ENCODE measurements around the gene CYP2A6. TPM values are rescaled to one million over a fixed set of nuclear protein-coding genes. Genes with fewer than 3 reads are reported as not detected.

CYP2A6 gene
- total RNA-seq, 4 donors from 2014 or later = not detected

DNA sequence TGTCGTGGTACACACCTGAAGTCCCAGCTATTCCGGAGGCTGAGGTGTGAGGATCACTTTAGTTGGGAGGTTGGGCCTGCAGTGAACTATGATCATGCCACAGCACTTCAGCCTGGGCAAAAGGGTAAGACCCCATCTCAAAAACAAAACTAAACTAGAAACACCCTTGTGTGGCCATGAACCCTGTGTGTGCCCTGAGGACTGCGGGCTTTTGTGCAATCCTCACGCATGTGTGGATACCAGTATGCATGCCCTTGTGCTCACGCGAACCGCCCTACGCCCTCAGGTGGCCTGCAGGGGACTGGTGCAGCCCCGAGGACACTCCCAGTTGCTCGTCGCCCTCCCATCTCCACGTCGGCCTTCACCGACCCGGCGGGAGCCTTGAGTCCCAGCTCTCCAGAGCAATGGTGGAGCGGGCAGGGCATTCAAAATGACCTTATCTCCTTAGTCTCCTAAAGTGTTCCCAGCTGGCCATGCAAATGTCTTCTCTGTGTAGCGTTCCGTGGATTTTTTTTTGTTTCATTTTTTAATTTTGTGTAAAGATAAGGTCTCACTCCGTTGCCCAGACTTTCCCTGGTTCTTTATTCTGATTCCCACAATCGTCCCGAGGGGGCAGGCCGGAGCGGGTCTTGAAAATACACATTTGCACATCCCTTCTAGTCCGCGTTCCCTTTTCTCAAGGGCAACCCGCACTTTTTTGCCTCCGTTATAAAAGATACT lies 52.1 kb downstream of the CYP2A6 start:
- Histone ChIP-seq H3K4me3 (peak overlapping the region; percentile 77 to 99 (median 98)), H3K27me3 (no peaks in the 10 kb centered on the region), H3K4me1 (peaks cover 38 to 44% (median 42%) of the 10 kb centered on the region in 4 donors), H3K27ac (replicated peaks in 1 of 4) (peak overlapping the region; percentile 95 to 99 (median 96)), H3K9me3 (no peaks in the 10 kb centered on the region), H3K36me3 (peaks cover 5 to 27% (median 20%) of the 10 kb centered on the region in 4 donors)
- WGBS = 13% methylated on average over 24 of the region's 28 CpGs
- intact Hi-C loops (cut with DNase I) = loop anchor here (5.0 kb wide), 1 partner anchor 46 kb away; the partner anchor contains the start of genes ACTMAP and SNRPA
- TF ChIP-seq, protein P1, sequence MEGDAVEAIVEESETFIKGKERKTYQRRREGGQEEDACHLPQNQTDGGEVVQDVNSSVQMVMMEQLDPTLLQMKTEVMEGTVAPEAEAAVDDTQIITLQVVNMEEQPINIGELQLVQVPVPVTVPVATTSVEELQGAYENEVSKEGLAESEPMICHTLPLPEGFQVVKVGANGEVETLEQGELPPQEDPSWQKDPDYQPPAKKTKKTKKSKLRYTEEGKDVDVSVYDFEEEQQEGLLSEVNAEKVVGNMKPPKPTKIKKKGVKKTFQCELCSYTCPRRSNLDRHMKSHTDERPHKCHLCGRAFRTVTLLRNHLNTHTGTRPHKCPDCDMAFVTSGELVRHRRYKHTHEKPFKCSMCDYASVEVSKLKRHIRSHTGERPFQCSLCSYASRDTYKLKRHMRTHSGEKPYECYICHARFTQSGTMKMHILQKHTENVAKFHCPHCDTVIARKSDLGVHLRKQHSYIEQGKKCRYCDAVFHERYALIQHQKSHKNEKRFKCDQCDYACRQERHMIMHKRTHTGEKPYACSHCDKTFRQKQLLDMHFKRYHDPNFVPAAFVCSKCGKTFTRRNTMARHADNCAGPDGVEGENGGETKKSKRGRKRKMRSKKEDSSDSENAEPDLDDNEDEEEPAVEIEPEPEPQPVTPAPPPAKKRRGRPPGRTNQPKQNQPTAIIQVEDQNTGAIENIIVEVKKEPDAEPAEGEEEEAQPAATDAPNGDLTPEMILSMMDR (IDR thresholded peaks at IDR 0.05) = peak; percentile 36 to 57 (median 52)
- TF ChIP-seq EP300 (IDR thresholded peaks at IDR 0.05) = no peak
- DNase-seq (ENCODE audit: extremely low spot score) = no peak

DNA sequence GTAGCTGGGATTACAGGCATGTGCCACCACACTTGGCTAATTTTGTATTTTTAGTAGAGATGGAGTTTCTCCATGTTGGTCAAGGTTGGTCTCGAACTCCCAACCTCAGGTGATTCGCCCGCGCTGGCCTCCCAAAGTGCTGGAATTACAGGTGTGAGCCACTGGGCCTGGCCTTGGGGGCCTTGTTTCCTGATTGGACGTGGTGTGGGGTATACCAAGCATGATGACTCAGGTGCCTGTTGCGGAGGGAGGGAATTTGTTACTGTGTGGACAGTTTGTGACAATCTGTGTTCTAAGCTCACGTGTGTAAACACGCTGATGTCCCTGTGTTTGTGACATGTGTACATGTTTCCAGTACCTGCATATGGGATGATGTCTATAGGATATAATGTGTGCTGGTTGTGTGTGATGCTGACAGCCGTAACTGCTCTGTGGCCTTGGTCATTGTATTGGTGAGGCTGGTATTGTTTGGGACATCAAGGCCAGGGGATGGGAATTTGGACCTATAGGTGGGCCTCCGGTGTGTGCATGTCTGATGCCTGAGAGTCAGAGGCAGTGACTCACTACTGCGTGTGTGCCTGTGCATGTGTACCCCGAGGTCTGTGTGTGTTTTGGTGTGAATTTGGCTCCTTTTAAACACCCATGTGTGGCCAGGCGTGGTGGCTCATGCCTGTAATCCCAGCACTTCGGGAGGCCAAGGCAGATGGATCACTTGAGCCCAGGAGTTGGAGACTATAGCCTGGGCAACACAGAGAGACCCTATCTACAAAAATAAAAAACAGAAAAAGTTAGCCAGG lies 52.9 kb downstream of the CYP2A6 start:
- H3K36me3 ChIP-seq = peaks cover 5 to 34% (median 26%) of the 10 kb centered on the region in 4 donors
- peak overlapping the region; percentile 95 to 99 (median 96) for H3K27ac ChIP-seq (replicated peaks in 1 of 4)
- H3K9me3 ChIP-seq = no peaks in the 10 kb centered on the region
- peak overlapping the region in 2 of 4 donors; percentile 98 for H3K4me3 ChIP-seq
- no peaks in the 10 kb centered on the region for H3K27me3 ChIP-seq
- intact Hi-C loops (cut with DNase I) = loop anchor here (5.0 kb wide), 1 partner anchor 45 kb away; the partner anchor contains the start of genes ACTMAP and SNRPA
- 98% methylated on average over 6 of the region's 14 CpGs for WGBS
- no peak for DNase-seq (ENCODE audit: extremely low spot score)
- H3K4me1 ChIP-seq = peaks cover 30 to 37% (median 34%) of the 10 kb centered on the region in 4 donors
- TF ChIP-seq POLR2AphosphoS5 (IDR thresholded peaks at IDR 0.05) (no peak), EP300 (IDR thresholded peaks at IDR 0.05) (no peak), POLR2A (IDR thresholded peaks at IDR 0.05; ENCODE audit: low read depth) (no peak)
- TF ChIP-seq, protein P1 (IDR thresholded peaks at IDR 0.05) = no peak

Other genes with a start within 250 kb of the CYP2A6 start
- 100 to 1,000 TPM; 358 to 430 (median 397) TPM for gene LTBP4, start 249.1 kb downstream of the CYP2A6 start, total RNA-seq
- 10 to 100 TPM; 28.2 to 51.7 (median 41.5) TPM for gene NUMBL, start 159.8 kb downstream of the CYP2A6 start, total RNA-seq
- gene COQ8B, start 133.6 kb downstream of the CYP2A6 start, total RNA-seq = 10 to 100 TPM; 34.5 to 57.7 (median 45.3) TPM
- gene ITPKC, start 133.3 kb downstream of the CYP2A6 start, total RNA-seq = 100 to 1,000 TPM in 1 of 4 donors, 10 to 100 TPM in 3; 28.7 to 123 (median 33.3) TPM
- gene ACTMAP, start 100.0 kb downstream of the CYP2A6 start, total RNA-seq = 1 to 10 TPM; 1.7 to 4.6 (median 3.7) TPM
- gene SNRPA, start 99.2 kb downstream of the CYP2A6 start, total RNA-seq = 10 to 100 TPM; 47.3 to 69.1 (median 57.6) TPM
- gene MIA, start 74.9 kb downstream of the CYP2A6 start, total RNA-seq = 1 to 10 TPM; 2.1 to 4.1 (median 2.7) TPM
- gene RAB4B, start 72.2 kb downstream of the CYP2A6 start, total RNA-seq = 10 to 100 TPM; 22.9 to 26.6 (median 23.2) TPM
- gene EGLN2, start 51.3 kb downstream of the CYP2A6 start, total RNA-seq = 100 to 1,000 TPM in 2 of 4 donors, 10 to 100 TPM in 2; 93.1 to 131 (median 101) TPM
- gene CYP2A7, start 31.8 kb upstream of the CYP2A6 start, total RNA-seq = not detected
- not detected for gene CYP2B6, start 140.8 kb upstream of the CYP2A6 start, total RNA-seq
- not detected for gene CYP2A13, start 238.0 kb upstream of the CYP2A6 start, total RNA-seq

Measured in esophagus muscularis mucosa (tissue), 4 donors.